SKM-1 treated with dmso at 0.1 percent for 144 hours (cell line): ENCODE measurements around the gene ORAI2.
"Not testable (repeated sequence)": the region's sequence is repeated elsewhere in the genome, so short reads cannot be mapped to it uniquely, and the experiment has no call there.

Experiments used
- DNase-seq: peaks from one replicate; lab custom pipeline; 2025; ENCODE audit not compliant: unreplicated experiment; lab: John Stamatoyannopoulos, UW

The ORAI2 gene

GRCh38 chr7:102494473-102495149 lies 61.2 kb downstream of the ORAI2 start:
- not testable (repeated sequence) for DNase-seq

- DNase-seq = not testable (repeated sequence)
Observed at GRCh38 chr7:102496861-102497260, 63.5 kb downstream of the ORAI2 start.

- DNase-seq = not testable (repeated sequence)
Observed at GRCh38 chr7:102497308-102497707, 63.9 kb downstream of the ORAI2 start.

GRCh38 chr7:102498321-102498720 lies 64.9 kb downstream of the ORAI2 start:
- DNase-seq = not testable (repeated sequence)

GRCh38 chr7:102503141-102503540 lies 69.8 kb downstream of the ORAI2 start:
- not testable (repeated sequence) for DNase-seq

- not testable (repeated sequence) for DNase-seq
Observed at GRCh38 chr7:102505298-102506185, 72.2 kb downstream of the ORAI2 start.
